Measurements from ENCODE around the gene ATG16L2. TPM values are rescaled to one million over a fixed set of nuclear protein-coding genes. Genes with fewer than 3 reads are reported as not detected.

ATG16L2 gene
- total RNA-seq, 1 experiment from 2014 or later: 16.2 TPM

DNA sequence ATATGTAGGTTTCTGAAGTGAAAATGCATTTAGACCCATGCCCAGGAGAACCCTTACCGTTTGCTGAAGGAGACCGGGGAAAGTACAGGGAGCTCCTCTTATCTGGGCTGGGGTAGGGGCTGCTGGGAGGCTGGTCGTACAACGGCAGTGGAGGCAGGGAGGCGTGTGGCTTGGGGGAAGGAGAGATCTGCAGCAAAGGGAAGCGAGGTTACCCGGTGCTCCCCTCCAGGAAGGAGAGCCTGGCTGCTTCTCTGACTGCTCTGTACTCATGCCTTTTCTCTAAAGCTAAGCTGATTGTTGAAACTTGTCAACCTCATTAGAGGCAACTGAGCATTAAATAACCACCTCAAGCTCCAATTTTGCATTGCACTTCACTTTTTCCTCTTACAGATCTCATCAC lies 27.2 kb downstream of the ATG16L2 start:
- no TSS peak for BruUV-seq (replicated peaks)

DNA sequence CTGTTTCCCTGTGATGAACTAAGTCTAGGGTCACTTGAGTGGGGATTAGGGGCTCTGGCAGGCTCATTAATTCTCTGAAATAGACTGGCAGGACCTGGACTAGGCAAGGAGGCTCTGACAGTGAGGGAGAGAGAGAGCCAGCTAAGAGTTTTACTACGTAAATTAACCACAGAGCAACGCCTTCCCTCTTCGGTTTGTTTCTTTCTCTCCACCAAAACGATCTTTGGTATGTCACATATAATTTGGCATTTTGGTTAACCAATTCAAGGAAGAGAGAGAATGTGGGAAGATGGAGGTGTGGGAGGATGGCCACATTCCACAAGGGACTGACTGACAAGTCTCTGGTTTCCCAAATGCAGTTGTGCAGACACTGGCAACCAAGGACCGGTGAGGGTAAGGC lies 27.9 kb downstream of the ATG16L2 start:
- Histone ChIP-seq H3K27me3 (ENCODE audit: low read length) (no peaks in the 10 kb centered on the region), H3K9me2 (replicated peaks; ENCODE audit: low read length) (no peaks in the 10 kb centered on the region), H3K36me3 (ENCODE audit: low read depth, low read length) (peaks cover 26% of the 10 kb centered on the region; the same call in 1 of the 2 replicates), H4K20me1 (ENCODE audit: low read length) (no peaks in the 10 kb centered on the region), H3K4me3 (ENCODE audit: low read length) (no peak overlapping the region), H3K4me1 (ENCODE audit: insufficient read depth, low read length) (no peaks in the 10 kb centered on the region), H3F3A (ENCODE audit: low read length, unreplicated experiment) (no peaks in the 10 kb centered on the region), H3K9me3 (ENCODE audit: low read length) (no peaks in the 10 kb centered on the region), H3K4me2 (ENCODE audit: low read length) (no peak overlapping the region), H3K79me2 (ENCODE audit: low read length) (no peaks in the 10 kb centered on the region), H3K9ac (ENCODE audit: low read length) (no peak overlapping the region), H2AFZ (ENCODE audit: low read length) (no peak overlapping the region), H3K27ac (ENCODE audit: low read length) (no peak overlapping the region)
- DNase-seq: no peak
- intact Hi-C loops (cut with micrococcal nuclease): loop anchor here (10.0 kb wide), 1 partner anchor 117 kb away; no protein-coding TSS in a partner anchor
- no peak for ATAC-seq
- BruUV-seq (replicated peaks): no TSS peak
- no peak for TF ChIP-seq EZH2 (IDR thresholded peaks at IDR 0.05; ENCODE audit: low read length, unreplicated experiment)
- no peak for TF ChIP-seq EZH2phosphoT487 (IDR thresholded peaks at IDR 0.05; ENCODE audit: borderline replicate concordance, low read length)
- TF ChIP-seq, protein P1, sequence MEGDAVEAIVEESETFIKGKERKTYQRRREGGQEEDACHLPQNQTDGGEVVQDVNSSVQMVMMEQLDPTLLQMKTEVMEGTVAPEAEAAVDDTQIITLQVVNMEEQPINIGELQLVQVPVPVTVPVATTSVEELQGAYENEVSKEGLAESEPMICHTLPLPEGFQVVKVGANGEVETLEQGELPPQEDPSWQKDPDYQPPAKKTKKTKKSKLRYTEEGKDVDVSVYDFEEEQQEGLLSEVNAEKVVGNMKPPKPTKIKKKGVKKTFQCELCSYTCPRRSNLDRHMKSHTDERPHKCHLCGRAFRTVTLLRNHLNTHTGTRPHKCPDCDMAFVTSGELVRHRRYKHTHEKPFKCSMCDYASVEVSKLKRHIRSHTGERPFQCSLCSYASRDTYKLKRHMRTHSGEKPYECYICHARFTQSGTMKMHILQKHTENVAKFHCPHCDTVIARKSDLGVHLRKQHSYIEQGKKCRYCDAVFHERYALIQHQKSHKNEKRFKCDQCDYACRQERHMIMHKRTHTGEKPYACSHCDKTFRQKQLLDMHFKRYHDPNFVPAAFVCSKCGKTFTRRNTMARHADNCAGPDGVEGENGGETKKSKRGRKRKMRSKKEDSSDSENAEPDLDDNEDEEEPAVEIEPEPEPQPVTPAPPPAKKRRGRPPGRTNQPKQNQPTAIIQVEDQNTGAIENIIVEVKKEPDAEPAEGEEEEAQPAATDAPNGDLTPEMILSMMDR (conservative IDR thresholded peaks at IDR 0.05; ENCODE audit: low read depth, low read length): no peak
- ChIA-PET CTCF (no interaction called here), POLR2A (ENCODE audit: unreplicated experiment) (no interaction called here)

More for the DNA sequence above, 27.2 kb downstream of the ATG16L2 start:
- intact Hi-C loops (cut with micrococcal nuclease): loop anchor here (10.0 kb wide), 1 partner anchor 117 kb away; no protein-coding TSS in a partner anchor
- Histone ChIP-seq H3K27ac (ENCODE audit: low read length) (no peak overlapping the region), H3K27me3 (ENCODE audit: low read length) (no peaks in the 10 kb centered on the region), H4K20me1 (ENCODE audit: low read length) (no peaks in the 10 kb centered on the region), H3K9me3 (ENCODE audit: low read length) (no peaks in the 10 kb centered on the region), H3K79me2 (ENCODE audit: low read length) (no peaks in the 10 kb centered on the region), H3K4me2 (ENCODE audit: low read length) (no peak overlapping the region), H3K4me3 (ENCODE audit: low read length) (no peak overlapping the region), H3K36me3 (ENCODE audit: low read depth, low read length) (peaks cover 26% of the 10 kb centered on the region; the same call in 1 of the 2 replicates), H3K9ac (ENCODE audit: low read length) (no peak overlapping the region), H3K4me1 (ENCODE audit: insufficient read depth, low read length) (no peaks in the 10 kb centered on the region), H3K9me2 (replicated peaks; ENCODE audit: low read length) (no peaks in the 10 kb centered on the region), H3F3A (ENCODE audit: low read length, unreplicated experiment) (no peaks in the 10 kb centered on the region), H2AFZ (ENCODE audit: low read length) (no peak overlapping the region)
- TF ChIP-seq EZH2 (IDR thresholded peaks at IDR 0.05; ENCODE audit: low read length, unreplicated experiment): no peak
- TF ChIP-seq, protein P1 (conservative IDR thresholded peaks at IDR 0.05; ENCODE audit: low read depth, low read length): no peak
- no peak for TF ChIP-seq EZH2phosphoT487 (IDR thresholded peaks at IDR 0.05; ENCODE audit: borderline replicate concordance, low read length)
- ATAC-seq (no peak), DNase-seq (no peak)
- ChIA-PET CTCF (interaction anchor here (0.6 kb wide), 1 partner anchor 494 kb away, joined by 4 read pairs; no protein-coding TSS in a partner anchor), POLR2A (ENCODE audit: unreplicated experiment) (interaction anchor here (0.5 kb wide), 1 partner anchor 260 kb away, joined by 5 read pairs; no protein-coding TSS in a partner anchor)

DNA sequence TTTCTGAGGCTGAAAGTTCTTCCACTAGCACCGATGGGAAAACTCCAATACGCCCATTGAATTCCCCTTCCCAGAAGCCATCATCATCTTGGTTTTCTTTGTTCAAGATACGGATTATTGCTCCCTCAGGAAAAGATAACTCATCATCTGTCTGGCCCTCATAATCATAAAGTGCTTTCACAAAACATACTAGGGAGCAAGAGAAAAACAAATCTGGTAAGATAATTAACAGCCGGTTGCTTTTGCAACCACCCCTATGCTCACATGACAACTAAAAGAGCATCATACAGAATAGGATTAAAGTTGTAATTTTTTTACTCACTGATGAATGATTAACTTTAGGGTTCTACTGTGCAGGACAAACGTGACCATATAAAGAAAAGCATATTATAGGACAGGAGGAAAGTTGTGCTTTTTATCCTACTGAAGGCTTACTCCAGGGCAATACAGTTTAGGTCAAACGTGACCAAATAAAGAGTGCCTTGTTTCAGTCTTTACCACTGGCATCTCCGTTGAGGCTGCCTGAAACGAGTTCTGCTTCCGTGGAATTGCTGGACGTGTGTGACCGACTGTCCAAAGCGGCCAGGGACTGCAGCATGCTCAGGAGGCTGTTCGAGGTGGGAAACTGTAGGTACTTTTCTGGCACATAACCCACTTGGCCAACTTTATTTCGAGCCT lies 28.6 kb downstream of the ATG16L2 start:
- DNase-seq: no peak
- Histone ChIP-seq H3K27ac (ENCODE audit: low read length) (no peak overlapping the region), H3K9me3 (ENCODE audit: low read length) (no peaks in the 10 kb centered on the region), H3K36me3 (ENCODE audit: low read depth, low read length) (peaks cover 24% of the 10 kb centered on the region; the same call in 1 of the 2 replicates), H3K4me3 (ENCODE audit: low read length) (no peak overlapping the region), H3K9ac (ENCODE audit: low read length) (no peak overlapping the region), H3K4me2 (ENCODE audit: low read length) (no peak overlapping the region), H3K79me2 (ENCODE audit: low read length) (no peaks in the 10 kb centered on the region), H3F3A (ENCODE audit: low read length, unreplicated experiment) (no peaks in the 10 kb centered on the region), H4K20me1 (ENCODE audit: low read length) (no peaks in the 10 kb centered on the region), H3K4me1 (ENCODE audit: insufficient read depth, low read length) (no peaks in the 10 kb centered on the region), H3K27me3 (ENCODE audit: low read length) (no peaks in the 10 kb centered on the region), H2AFZ (ENCODE audit: low read length) (no peak overlapping the region), H3K9me2 (replicated peaks; ENCODE audit: low read length) (no peaks in the 10 kb centered on the region)
- ChIA-PET CTCF (no interaction called here), POLR2A (ENCODE audit: unreplicated experiment) (no interaction called here)
- TF ChIP-seq EZH2phosphoT487 (IDR thresholded peaks at IDR 0.05; ENCODE audit: borderline replicate concordance, low read length) (no peak), EZH2 (IDR thresholded peaks at IDR 0.05; ENCODE audit: low read length, unreplicated experiment) (no peak)
- TF ChIP-seq, protein P1 (conservative IDR thresholded peaks at IDR 0.05; ENCODE audit: low read depth, low read length): no peak
- no TSS peak for BruUV-seq (replicated peaks)
- intact Hi-C loops (cut with micrococcal nuclease): loop anchor here (10.0 kb wide), 1 partner anchor 118 kb away; no protein-coding TSS in a partner anchor
- ATAC-seq: no peak
